HG03520 (cell line): ENCODE data around the gene SORBS1.

Experiments used
- ATAC-seq: cut with Tn5 transposase; IDR thresholded peaks from one replicate; pipeline ENCODE4 v1.9.1; 2021; ENCODE audit warnings: mild to moderate bottlenecking, moderate library complexity; ENCODE audit not compliant: unreplicated experiment

SORBS1 gene

DNA sequence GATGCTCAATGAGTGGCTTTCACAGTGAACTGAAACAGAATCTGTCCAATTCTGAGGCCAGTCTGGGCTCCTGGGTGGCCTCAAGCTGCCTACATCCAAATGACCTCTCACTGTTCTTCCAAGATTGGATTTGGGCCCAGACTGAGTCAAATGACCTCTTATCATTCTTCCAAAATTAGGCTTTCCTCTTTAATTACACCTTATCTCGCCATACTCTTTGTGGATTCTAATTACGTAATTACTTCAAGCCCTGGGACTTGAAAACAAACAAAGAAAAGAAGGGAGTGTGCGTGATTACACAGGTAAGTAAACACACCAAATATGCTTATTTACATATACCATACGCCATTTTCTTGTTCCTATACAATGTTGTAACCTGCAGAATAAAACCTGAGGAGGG is 18.8 kb downstream of the SORBS1 start:
- ATAC-seq: no peak

DNA sequence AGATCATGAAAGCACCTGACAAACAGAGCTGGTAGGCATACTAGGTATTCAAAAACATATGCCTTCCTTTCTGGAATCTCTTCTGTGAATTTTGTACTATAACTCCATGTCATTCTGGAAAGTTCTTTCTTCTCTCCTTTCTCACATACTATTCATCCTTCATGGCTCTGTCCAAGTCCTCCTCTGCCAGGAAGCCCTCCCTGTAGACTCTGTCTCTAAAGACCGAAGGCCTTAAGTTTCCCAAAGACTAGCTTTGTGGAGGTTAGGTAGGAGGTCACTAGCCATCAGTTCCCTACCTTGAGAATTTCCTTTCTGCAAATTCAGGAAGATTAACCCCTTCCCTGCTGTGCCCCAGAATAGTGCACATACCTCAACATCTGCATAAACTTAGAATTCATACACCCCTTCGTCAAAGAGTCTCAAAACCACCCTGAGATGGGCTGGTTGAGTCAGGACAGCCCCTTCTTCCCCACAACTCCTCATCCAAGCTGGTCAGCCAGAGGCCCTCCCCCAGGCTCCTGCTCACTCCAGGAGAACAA is 20.6 kb downstream of the SORBS1 start:
- ATAC-seq: no peak

DNA sequence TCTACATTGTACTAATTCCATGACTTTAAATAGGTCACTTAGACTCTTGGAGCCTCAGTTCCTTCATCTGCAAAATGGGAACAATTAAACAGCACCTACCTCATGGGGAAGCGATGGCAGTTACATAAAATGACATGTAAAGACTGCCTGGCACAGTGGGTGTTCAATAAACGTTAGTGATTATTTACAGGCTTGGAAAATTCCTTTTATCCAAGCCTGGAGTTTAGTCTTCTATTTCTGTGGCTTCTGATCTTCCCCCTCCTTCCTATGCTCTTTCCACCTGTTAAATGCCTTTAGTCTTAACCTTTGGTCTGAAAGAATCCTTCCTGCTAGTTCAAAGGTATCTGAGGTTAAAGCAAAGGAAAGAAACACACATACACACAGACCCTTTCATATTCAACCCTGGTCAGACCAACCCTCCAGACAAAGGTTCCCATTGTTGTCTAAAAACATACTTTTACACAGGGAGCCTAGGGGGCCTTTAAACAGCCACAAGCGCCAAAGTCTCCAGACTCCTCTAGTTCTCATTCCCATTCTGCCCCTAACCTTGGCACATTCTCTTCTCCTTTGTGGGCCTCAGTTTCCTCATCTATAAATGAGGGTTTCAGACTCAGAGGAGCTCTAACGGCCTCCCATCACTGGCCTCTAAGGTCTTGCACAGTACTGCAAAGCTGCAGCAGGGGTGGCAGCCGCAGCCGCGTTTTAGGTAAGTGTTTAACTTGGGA is 21.4 kb downstream of the SORBS1 start:
- no peak for ATAC-seq

DNA sequence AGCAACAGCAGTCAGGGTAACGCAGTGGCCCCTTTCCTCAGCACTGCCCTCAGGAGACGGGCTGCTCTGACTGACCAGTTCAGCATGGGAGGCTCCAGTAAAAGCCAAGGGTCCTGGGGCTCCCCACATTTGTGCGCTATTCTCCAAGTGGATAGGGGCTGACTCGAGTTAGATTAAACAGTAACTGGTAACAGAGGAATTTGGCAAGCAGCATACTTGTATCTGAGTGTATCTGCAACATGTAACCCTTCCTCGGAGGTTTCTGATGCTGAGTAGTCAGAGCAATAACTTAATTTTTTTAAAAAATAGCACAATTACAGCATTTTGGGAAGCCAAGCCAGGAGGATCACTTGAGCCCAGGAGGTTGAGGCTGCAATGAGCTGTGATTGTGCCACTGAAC is 22.8 kb downstream of the SORBS1 start:
- no peak for ATAC-seq

DNA sequence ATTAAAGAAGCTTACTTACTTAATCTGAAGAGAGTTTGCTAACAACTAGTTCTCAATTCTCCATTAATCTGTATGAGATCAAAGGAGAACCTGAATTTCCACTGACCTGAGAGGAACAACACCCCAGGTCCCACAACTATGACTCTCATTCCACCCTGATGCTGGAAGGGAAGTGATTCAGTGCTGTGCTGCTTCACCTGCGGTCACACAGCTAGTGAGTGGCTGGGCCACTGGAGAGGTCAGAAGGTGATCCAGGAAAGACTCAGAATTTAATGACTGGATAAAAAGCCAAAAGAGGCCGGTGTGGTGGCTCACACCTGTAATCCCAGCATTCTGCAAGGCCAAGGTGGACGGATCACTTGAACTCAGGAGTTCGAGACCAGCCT is 23.6 kb downstream of the SORBS1 start:
- ATAC-seq: no peak

DNA sequence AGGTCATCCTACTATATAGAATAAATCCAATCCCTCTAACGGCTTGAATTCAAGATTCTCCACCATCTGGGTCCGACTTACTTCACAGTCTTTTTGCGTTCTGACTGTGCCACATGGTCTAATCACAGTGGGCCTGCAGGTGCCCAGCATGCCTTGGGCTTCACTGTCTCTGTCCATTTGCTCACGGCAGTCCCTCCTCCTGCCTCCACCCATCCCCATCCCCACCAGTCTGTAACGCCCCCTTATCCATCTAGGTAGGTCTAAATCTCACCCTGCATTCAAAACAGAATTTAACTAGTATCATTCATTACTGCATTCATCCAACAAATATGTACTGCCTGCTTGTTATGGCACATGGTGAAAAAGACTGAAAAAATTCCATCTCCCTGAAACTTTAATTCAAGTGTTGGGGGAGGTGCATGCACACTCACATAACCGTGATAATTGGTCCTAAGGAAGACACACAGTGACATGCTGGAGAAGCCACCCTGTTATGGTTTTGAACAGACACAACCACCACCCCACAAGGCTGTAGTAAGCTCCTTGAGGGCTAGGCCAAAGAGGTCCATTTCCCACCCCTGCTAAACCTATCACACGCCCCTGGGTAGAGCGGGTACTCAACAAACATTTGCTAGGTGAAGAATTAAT is 24.2 kb downstream of the SORBS1 start:
- no peak for ATAC-seq

DNA sequence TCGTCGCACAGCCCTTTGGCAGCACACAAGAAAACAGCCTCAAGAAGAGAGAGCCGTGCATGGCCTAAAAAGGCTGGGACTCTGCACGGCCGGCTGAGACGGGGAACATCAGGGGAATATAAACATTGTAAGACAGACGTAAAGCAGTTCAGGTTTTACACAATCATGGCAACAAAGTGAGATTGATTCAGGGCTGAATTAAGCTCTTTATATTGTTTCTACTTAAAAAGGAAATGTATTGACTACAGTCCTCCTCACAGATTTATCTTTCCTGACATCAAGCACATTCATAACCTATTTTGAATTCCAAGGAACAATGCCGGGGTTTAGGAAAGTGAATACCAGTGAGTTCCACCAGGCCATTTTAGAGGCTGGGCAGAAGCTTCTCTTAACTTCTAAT is 25.2 kb downstream of the SORBS1 start:
- no peak for ATAC-seq

DNA sequence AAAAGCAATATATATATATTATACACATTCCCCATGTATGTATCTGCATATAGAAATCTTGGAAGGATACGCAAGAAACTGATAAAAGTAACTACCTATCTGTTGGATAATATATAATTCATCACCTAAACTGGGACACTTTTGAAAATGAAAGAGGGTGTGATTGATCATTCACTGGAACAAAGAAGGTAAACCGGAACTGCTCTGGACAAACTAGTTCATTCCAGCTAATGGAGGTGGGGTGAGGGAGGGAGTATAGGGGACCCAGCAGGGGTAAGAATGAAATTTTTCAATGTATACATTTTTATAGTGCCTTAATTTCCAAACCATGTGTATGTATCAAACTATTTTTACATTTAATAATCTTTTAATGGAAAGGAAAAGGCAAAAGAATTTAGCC is 25.6 kb downstream of the SORBS1 start:
- no peak for ATAC-seq

DNA sequence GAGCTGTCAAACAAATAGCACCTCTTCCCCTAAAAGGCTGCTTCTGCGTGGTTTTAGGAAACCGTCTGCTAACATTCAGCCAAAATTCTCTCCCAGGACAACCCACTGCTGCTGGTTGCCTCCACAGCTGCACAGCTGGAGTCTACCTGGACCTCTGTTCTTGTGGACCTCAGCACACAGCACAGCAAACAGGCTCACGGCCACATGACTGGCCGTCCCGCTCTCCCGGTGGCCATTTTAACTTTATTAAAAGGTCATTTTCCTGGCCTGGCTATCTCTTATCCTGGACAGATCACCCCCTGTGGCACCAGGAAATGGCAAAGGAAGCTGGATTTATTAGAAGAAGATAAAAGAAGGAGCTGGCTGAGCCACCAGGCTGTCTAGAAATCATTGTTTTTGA is 27.6 kb downstream of the SORBS1 start:
- ATAC-seq: no peak

DNA sequence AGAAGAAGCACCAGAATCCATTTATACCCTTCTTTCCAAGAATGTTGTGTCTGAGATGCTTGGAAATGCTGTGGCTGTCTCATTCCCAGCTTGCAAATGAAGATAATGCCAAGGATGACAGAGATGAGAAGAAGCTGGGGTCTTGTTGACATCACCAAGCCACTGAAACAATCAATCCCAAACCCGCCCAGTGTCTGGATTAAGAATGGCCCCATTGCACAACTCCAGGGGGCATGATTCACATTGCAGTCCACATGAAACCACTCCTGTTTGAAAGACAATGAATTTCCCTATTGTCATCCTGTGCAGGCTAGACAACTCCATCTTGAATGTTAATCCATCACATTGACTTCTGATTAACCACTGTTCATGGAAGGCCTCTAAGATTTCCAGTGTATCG is 28.6 kb downstream of the SORBS1 start:
- ATAC-seq: no peak

DNA sequence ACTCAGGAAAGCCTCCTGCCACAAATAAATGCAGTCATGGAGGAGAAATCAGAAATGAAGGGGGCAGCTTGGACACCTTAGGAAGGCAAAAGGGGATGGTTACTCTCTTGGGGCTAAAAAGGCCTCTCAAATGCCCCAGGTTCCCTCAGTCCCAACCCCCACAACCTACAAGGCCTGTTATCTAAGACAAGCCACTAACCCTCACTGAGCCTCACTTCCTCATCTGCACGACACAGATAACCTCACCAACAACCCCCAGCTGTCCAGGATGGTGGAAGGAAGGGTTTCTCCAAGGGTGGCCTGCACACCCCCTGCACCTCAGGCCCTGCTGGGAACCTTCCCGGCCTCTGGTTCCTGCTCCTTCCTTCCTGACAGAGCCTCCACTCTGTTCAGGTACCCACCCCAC is 29.2 kb downstream of the SORBS1 start:
- no peak for ATAC-seq

DNA sequence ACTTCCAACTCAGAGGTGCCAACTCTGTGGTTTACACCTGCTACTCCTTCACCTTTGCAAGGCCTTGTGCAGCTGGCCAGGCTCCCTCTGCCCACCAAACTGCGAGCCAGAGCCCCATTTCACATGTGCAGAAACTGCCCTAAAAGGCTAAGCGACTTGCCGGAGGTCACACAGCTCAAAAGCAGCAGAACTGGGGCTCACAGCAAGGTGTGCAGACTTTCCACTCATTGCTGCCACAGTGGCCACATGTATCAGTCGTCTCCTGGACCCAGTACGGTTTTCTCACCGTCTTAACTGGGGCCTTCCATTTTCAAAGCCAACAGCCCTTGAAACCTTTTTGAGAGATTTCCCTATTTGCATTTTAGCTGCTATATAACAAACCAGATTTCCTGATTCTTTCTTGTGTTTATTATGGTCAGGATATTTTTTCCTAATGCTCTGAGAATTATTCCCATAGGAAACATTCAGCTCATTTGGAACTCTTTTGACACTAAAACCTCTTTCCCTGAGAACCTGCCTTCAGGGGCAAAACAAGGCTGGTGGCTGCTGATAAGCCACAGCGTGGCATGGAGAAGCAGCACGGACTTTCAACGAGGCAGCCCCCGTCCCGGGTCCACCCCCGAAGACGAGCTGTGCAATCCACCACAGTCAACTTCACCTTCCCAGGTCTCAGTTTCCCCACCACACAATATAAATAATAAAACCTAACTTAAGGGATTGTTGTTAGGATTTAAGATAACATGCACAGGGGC is 29.9 kb downstream of the SORBS1 start:
- ATAC-seq: no peak

DNA sequence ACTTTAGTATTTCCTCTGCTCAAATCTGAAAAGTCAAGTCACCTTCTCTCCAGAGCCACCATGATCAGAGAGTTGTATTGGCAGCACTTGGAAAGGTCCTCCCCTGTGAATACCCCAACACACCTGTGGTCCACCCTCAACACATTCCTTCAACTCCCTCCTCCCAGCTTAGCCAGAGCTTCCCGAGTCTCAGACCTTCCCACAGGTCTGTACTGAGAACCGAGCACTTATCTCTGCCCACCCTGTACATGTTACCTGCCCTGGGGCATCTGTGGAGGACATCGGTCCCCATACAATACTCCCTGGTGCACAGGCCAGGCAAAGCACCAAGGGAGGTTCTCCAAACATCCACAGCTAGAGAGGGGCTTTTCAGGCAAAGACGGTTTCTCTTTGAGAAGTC is 30.6 kb downstream of the SORBS1 start:
- ATAC-seq: no peak

DNA sequence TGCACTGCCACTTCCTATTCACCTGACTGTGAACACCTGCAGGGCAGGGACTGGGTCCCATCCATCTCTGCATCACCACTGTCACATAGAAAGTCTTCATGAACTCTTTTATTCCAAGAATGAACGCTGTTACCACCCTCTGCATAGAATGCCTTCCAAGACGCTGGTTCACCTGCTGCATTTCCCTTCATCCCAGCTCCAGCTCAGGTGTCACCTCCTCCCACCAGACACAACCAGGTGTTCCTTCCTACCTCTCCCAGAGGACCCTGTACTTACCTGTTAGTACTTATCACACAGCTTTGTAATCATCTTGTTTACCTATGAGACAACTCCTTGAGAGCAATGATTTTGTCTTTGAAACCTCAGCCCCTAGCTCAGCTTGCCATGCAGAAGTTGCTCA is 31.1 kb downstream of the SORBS1 start:
- ATAC-seq: no peak

DNA sequence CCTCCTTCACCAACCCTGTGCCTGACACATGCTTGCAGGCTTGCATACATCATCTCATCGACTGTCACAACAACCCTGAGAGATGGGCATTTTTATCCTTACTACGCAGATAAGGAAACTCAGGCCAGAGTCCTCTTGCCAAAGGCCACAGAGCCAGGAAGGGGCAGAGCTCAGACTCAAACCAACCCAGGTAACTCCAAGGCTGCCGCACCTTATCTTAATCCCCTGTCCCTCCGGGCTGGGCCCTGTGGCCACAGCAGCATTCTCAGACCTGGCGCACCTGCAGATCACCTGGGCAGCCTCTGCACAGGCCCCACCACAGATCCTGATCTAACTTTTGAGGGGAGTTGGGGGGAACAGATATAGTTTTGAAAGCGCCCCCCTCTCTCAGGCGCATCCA is 35.1 kb downstream of the SORBS1 start:
- no peak for ATAC-seq

DNA sequence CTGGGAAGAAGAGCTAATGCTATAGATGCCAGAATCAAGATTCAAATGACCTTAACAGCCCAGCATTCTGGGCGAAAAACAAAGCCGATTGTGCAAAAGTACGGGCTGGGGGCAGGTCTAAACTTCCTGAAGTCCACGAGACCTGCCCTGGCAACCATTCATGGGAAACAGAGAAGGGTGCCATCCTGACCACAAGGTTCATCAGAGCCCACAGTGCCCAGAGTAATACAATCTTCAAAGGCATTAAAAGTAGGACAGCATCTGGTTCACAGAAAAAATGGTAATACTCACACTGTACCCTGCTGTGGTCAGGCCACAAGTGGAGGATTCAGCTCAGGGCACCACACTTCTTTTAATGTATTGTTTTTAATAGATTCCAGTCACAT is 36.1 kb downstream of the SORBS1 start:
- no peak for ATAC-seq

DNA sequence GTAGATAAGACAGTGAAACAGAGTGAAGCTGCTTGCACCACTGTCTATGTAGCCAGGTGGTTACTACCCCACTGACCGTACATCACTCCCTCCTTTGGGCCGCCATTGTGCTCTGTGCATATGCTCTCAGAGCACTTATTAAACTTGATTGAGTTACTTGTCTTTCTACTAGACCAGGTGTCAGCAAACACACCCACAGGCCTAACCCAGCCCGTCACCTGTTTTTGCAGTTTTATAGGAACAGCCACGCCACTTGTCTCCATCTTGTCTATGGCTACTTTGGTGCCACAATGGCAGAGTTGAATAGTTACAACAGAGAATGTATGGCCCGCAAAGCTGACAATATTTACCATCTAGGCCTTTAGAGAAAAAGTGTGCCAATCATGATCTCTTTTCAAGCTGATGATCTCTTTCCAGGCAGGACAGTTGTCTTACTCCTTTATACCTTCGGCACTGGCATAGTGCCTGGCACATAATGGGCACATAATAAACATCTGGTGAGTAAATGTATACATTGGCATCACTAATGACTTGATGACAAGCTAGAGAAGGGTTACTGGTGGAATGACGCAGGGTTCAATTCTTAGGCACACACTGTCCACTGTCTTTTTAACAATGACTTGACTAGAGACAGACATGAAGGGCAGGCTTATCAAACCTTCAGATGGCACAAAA is 36.7 kb downstream of the SORBS1 start:
- no peak for ATAC-seq

DNA sequence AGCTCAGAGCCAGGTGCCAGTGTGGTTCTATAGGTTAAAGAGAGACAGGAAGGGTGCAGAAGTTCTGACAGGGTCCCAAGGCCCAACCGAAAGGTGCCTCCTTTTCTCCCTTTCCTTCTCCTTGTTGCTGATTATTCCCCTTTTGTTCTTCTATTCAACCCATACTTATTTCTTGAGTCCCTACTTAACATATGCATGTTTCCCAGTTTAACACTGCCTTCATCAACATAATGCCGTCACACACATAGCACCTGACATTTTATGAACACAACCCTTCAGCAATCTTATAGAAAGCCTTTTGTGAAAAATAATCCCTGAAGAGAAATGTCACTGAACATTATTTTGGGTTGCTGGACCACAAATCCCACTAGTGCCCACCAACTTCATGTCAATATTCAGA is 39.1 kb downstream of the SORBS1 start:
- ATAC-seq: no peak

DNA sequence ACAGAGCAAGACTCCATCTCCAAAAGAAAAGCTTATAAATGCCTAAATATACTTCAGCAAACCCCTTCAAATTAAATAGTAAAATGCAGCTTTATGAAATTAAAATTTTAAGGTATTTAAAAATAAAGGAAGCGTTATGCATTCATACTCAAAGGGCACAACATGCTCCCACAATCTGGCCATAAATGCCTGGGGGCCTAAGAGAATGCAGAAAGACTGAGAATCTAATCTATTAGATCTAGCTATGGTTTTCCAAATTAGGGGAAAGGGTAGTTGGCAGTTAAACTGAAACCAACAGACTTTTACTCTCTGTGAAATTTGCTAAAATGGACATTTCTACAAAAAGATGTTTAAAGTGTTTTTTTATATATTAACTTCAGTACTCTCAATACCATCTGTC is 40.6 kb downstream of the SORBS1 start:
- ATAC-seq: no peak

DNA sequence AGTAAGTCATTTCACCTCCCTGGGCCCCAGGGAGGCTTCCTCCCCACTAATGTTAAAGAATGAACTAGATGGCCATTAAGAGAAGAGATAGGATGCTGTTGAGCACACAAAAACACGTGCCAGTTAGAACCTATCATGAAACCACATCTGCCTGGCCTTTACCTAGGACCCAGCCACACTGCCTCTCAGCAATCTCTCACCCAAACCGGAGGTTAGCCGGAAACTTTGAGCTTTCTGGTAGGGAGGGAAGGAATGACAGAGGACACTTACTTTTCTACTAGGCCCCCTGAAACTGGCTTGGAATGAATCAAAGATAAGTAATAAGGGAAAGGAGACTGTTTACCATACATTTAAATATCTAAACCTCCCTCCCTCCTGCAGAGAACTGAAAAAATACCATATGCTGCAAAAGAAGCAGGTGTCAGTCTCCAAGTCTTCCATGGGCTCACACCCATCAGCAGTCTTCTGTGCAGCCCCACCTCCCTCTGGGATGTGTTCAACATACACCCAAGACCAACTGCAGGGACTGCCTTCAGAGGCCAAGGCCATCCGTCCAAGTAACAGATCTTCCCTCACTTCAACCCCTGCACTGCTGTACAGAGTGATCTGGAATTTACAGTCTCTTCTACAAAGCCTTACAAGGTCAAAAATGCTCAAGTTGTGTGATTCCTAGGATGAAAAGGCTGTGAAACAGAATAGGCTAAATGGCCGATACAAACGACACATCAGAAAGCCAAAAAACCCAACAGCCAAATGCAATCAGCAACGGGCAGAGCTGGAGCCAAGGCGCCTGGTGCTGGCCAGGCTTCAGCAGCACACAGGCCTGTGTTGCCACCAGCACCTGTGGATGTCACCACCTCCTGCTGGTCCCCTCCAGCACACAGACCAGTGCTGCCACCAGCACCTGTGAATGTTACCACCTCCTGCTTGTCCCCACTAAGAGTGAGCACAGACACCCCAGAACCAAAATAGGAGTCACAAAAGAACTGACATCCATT is 42.4 kb downstream of the SORBS1 start:
- no peak for ATAC-seq
